Stomach (tissue), 9 donors: ENCODE data around the gene TJAP1. TPM values are rescaled to one million over a fixed set of nuclear protein-coding genes. Genes with fewer than 3 reads are reported as not detected.

Experiments
- DNase-seq, 2 donors: peaks; one replicate each; pipeline versions ENCODE4 v3.0.0 to v3.0.0-alpha.2; 2013 to 2019
- H3K27ac ChIP-seq, 5 donors: fragments of 200-600 bp in 4 of 5; sonication (generic) in 4 of 5; one replicate each; pipeline ENCODE4 v1.5.1; 2013 to 2019; ENCODE audit warnings: mild to moderate bottlenecking in 1 of 5, moderate library complexity in 1 of 5
- H3K27me3 ChIP-seq, 3 donors: fragments of 200-600 bp; sonication (generic); one replicate each; pipeline ENCODE4 v1.5.1; 2017 to 2019; ENCODE audit warnings: mixed run types in 1 of 3
- H3K36me3 ChIP-seq, 4 donors: fragments of 200-600 bp; sonication (generic); 1 replicate in 3 of 4; 2 replicates in 1 of 4; pipeline ENCODE4 v1.5.1; 2016 to 2019
- H3K4me1 ChIP-seq, 4 donors: fragments of 200-600 bp; sonication (generic); one replicate each; pipeline ENCODE4 v1.5.1; 2016 to 2019
- H3K4me3 ChIP-seq, 4 donors: fragments of 200-600 bp; sonication (generic) in 3 of 4; one replicate each; pipeline ENCODE4 v1.5.1; 2016 to 2019; ENCODE audit warnings: mild to moderate bottlenecking in 1 of 4
- H3K9me3 ChIP-seq, 4 donors: fragments of 200-600 bp; sonication (generic); one replicate each; pipeline ENCODE4 v1.5.1; 2016 to 2019
- CTCF ChIP-seq, 7 experiments: fragments of 450-650 bp in 4 of 7; fragments of 200-600 bp in 3 of 7; sonication (generic) in 3 of 7; IDR thresholded peaks; one replicate each; pipeline ENCODE4 v1.5.1; 2016 to 2019; ENCODE audit warnings: antibody characterized with exemption in 7 of 7, control low read depth in 2 of 7, mild to moderate bottlenecking in 1 of 7
- EP300 ChIP-seq: sonication (generic); formaldehyde crosslinking; IDR thresholded peaks from one replicate; pipeline ENCODE4 v1.6.1; 2017; ENCODE audit warnings: antibody characterized with exemption
- POLR2A ChIP-seq, 4 donors: fragments of 450-650 bp; IDR thresholded peaks; one replicate each; pipeline ENCODE4 v1.6.1; 2016; ENCODE audit warnings: antibody characterized with exemption in 4 of 4, control low read depth in 2 of 4, mild to moderate bottlenecking in 1 of 4, moderate library complexity in 1 of 4
- POLR2AphosphoS5 ChIP-seq, 3 donors: sonication (generic); formaldehyde crosslinking; IDR thresholded peaks; one replicate each; pipeline ENCODE4 v1.6.1; 2016; ENCODE audit warnings: antibody characterized with exemption in 3 of 3
- WGBS, 5 donors: extraction: QIAGEN DNeasy Blood & Tissue Kit in 3 of 5; methylation state at CpG; one replicate each; pipeline versions ENCODE4 v1.1.5 to v1.1.7; 2013 to 2018; 5-methylcytosine and 5-hydroxymethylcytosine counted together
- intact Hi-C: fragments of 100-400 bp; cut with DNase I; formaldehyde crosslinking; loops from one replicate; pipeline ENCODE4 v1.15.1; 2023; ENCODE audit warnings: low total_unique reads
- polyA plus RNA-seq, 3 donors: library from polyadenylated mRNA; stranded (reverse); fragments of 200-250 nt; gene quantifications; one replicate each; pipeline ENCODE4 v1.2.3, GENCODE V29; 2013
- total RNA-seq, 5 donors: library from RNA; depleted of rRNA; stranded (reverse); fragments of >200 nt; gene quantifications; one replicate each; pipeline versions ENCODE4 v1.1.0 to v1.2.3, GENCODE V29; 2014 to 2016
- donor health status: healthy with polysubstance abuse.
- donor health status: Bipolar disorder and iron deficiency.
- donor health status: healthy.

TJAP1 gene
- total and polyA plus RNA-seq, 8 donors: 8.4 to 182 (median 14.1) TPM

DNA sequence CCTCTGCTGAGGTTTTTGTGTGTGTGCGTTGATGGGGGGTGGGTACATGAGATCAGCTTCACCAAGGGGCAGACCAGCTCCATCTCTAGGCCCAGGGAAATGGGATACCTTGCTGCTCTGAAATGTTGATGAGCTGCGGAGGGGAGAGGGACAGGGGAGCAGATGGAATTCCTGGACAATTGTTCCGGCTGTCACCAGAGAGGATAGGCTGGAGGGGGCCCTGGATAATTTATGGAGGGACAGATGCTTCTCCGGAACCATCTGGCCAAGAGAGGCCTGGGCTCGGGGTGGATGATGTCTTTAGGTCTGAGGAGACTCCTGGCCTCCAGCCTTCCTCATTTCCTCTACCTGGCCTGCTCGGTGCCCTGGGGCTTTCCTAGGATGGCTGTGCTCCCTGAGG, 1.9 kb upstream of the TJAP1 start:
- intact Hi-C loops: no loop called here
- H3K9me3 ChIP-seq: no peaks in the 10 kb centered on the region
- TF ChIP-seq POLR2AphosphoS5 (IDR thresholded peaks at IDR 0.05): no peak
- TF ChIP-seq POLR2A (IDR thresholded peaks at IDR 0.05): no peak
- no peak for TF ChIP-seq EP300
- no peak for TF ChIP-seq CTCF (IDR thresholded peaks at IDR 0.05)
- H3K4me3 ChIP-seq: no peak overlapping the region
- WGBS, 5 donors: 85 to 94% (median 89%) methylated on average over 6 of the region's 6 CpGs
- peaks cover 24 to 43% (median 38%) of the 10 kb centered on the region in 4 donors for H3K4me1 ChIP-seq
- no peaks in the 10 kb centered on the region for H3K27me3 ChIP-seq
- H3K27ac ChIP-seq: no peak overlapping the region
- peaks cover 0 to 4% (median 0%) of the 10 kb centered on the region in 4 donors for H3K36me3 ChIP-seq
- DNase-seq: no peak

DNA sequence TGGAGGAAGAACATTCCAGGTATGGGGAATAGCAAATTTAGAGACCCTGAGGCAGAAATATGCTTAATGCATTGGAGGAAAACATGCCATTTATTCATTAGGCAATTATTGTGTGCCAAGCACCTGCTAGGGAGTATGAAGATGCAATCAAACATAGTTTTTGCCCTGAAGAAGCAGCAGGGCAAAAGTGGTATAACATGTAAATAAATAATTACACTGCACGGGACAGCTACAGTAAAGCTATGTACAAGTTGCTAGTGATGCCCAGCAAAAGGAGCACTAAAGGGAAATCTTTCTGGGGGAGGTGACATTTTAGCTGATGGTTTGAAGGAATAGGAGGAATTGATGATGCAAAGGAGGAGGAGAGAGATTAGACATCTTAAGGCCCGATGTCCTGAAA, 624 bp upstream of the TJAP1 start:
- no peak for DNase-seq
- 22 to 44% (median 23%) methylated on average over 2 of the region's 2 CpGs for WGBS, 5 donors
- intact Hi-C loops: no loop called here
- no peak for TF ChIP-seq POLR2AphosphoS5 (IDR thresholded peaks at IDR 0.05)
- TF ChIP-seq EP300: no peak
- no peak for TF ChIP-seq POLR2A (IDR thresholded peaks at IDR 0.05)
- TF ChIP-seq CTCF (IDR thresholded peaks at IDR 0.05): no peak
- Histone ChIP-seq H3K9me3 (no peaks in the 10 kb centered on the region), H3K27me3 (no peaks in the 10 kb centered on the region), H3K4me1 (peaks cover 19 to 47% (median 41%) of the 10 kb centered on the region in 4 donors), H3K36me3 (peaks cover 0 to 6% (median 0%) of the 10 kb centered on the region in 4 donors), H3K27ac (peak overlapping the region in 4 of 5 donors; percentile 87 to 89 (median 87)), H3K4me3 (peak overlapping the region; percentile 61 to 81 (median 73))

GRCh38 chr6:43478008-43478372, 620 bp downstream of the TJAP1 start:
- Histone ChIP-seq H3K9me3 (no peaks in the 10 kb centered on the region), H3K27ac (peak overlapping the region; percentile 63 to 89 (median 87)), H3K4me3 (peak overlapping the region; percentile 61 to 81 (median 73)), H3K36me3 (peaks cover 0 to 6% (median 0%) of the 10 kb centered on the region in 4 donors), H3K4me1 (peaks cover 19 to 53% (median 43%) of the 10 kb centered on the region in 4 donors), H3K27me3 (no peaks in the 10 kb centered on the region)
- intact Hi-C loops: no loop called here
- TF ChIP-seq POLR2A (IDR thresholded peaks at IDR 0.05) (no peak), POLR2AphosphoS5 (IDR thresholded peaks at IDR 0.05) (no peak), CTCF (IDR thresholded peaks at IDR 0.05) (no peak), EP300 (no peak)
- 5 to 13% (median 12%) methylated on average over 3 of the region's 3 CpGs for WGBS, 5 donors
- no peak for DNase-seq

DNA sequence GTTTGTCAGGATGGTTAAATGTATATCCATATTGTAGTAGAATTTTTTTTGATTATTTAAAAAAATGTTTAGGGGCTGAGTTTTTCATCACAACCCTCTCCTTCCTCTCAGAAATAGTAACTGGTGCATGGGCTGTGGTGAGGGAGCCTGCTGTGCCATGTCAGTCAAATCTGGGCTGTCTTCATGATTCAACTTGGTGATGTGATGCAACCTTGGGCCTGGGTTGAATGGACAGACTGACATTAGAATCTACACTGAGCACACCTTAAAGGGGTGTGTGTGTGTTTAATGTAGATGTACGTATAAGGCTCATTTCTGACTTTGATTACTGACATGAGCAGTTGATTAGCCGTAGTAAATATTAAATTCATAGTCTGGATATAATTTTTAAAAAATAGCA, 3.7 kb downstream of the TJAP1 start:
- TF ChIP-seq EP300 (no peak), CTCF (IDR thresholded peaks at IDR 0.05) (no peak), POLR2AphosphoS5 (IDR thresholded peaks at IDR 0.05) (no peak), POLR2A (IDR thresholded peaks at IDR 0.05) (no peak)
- Histone ChIP-seq H3K27ac (no peak overlapping the region), H3K9me3 (no peaks in the 10 kb centered on the region), H3K27me3 (no peaks in the 10 kb centered on the region), H3K4me1 (peaks cover 19 to 53% (median 43%) of the 10 kb centered on the region in 4 donors), H3K36me3 (peaks cover 0 to 22% (median 7%) of the 10 kb centered on the region in 4 donors), H3K4me3 (no peak overlapping the region)
- DNase-seq: no peak
- WGBS, 5 donors: 66 to 89% (median 80%) methylated on average over 2 of the region's 2 CpGs
- intact Hi-C loops: no loop called here
